ENCODE data around the gene TMEM80. TPM values are rescaled to one million over a fixed set of nuclear protein-coding genes. Genes with fewer than 3 reads are reported as not detected.

The TMEM80 gene
- total RNA-seq, 1 experiment from 2014 or later: 10.8 TPM

DNA sequence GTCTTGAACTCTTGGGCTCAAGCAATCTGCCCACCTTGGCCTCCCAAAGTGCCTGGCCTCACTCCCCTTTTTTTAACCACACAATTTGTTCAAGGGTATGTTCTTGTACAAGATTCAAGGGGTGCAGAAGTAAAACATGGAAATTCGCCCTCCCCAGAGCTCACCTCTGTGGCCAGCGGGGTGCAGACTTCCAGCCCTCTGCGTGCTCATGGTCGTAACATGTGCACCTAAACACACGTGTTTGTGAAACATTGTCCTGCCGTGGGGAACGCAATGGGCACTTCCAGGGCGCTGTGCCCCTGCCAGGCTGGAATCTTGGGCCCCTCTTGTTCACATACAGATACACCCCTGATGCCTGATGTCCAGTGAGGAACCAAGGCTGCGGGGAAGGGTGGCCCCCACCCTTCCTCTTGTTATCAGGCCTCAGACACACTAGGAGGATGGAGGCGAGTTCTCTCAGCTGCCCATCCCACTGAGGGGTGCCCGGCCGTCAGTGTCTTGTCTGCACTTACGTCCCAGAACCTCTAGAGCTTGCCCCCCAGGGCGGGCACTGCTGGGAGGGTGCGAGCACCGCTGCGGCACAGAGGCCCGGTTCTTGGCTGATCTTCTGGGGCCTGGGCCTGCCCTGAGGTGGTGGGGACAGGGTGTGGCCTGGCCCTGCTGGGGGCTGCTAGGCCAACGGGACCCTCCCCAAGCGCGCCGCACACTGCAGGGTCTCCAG lies 6.3 kb downstream of the TMEM80 start:
- TF ChIP-seq EZH2phosphoT487 (IDR thresholded peaks at IDR 0.05; ENCODE audit: borderline replicate concordance, low read length) (no peak), EZH2 (IDR thresholded peaks at IDR 0.05; ENCODE audit: low read length, unreplicated experiment) (no peak)
- TF ChIP-seq, protein P1, sequence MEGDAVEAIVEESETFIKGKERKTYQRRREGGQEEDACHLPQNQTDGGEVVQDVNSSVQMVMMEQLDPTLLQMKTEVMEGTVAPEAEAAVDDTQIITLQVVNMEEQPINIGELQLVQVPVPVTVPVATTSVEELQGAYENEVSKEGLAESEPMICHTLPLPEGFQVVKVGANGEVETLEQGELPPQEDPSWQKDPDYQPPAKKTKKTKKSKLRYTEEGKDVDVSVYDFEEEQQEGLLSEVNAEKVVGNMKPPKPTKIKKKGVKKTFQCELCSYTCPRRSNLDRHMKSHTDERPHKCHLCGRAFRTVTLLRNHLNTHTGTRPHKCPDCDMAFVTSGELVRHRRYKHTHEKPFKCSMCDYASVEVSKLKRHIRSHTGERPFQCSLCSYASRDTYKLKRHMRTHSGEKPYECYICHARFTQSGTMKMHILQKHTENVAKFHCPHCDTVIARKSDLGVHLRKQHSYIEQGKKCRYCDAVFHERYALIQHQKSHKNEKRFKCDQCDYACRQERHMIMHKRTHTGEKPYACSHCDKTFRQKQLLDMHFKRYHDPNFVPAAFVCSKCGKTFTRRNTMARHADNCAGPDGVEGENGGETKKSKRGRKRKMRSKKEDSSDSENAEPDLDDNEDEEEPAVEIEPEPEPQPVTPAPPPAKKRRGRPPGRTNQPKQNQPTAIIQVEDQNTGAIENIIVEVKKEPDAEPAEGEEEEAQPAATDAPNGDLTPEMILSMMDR (conservative IDR thresholded peaks at IDR 0.05; ENCODE audit: low read depth, low read length): no peak
- no peak for DNase-seq
- no peaks in the 10 kb centered on the region; the same call in 1 of the 2 replicates for H3K36me3 ChIP-seq (ENCODE audit: low read depth, low read length)
- peaks cover 42% of the 10 kb centered on the region for H3K4me1 ChIP-seq (ENCODE audit: insufficient read depth, low read length)
- no peaks in the 10 kb centered on the region for H3K9me3 ChIP-seq (ENCODE audit: low read length)
- H3F3A ChIP-seq (ENCODE audit: low read length, unreplicated experiment): no peaks in the 10 kb centered on the region
- peaks cover 40% of the 10 kb centered on the region for H3K79me2 ChIP-seq (ENCODE audit: low read length)
- intact Hi-C loops (cut with micrococcal nuclease): no loop called here
- H4K20me1 ChIP-seq (ENCODE audit: low read length): no peaks in the 10 kb centered on the region
- no peak overlapping the region for H3K27ac ChIP-seq (ENCODE audit: low read length)
- no peaks in the 10 kb centered on the region for H3K27me3 ChIP-seq (ENCODE audit: low read length)
- no peak overlapping the region for H3K4me3 ChIP-seq (ENCODE audit: low read length)
- ATAC-seq: no peak
- H3K9ac ChIP-seq (ENCODE audit: low read length): no peak overlapping the region
- ChIA-PET POLR2A (ENCODE audit: unreplicated experiment) (no interaction called here), CTCF (no interaction called here)
- no peak overlapping the region for H3K4me2 ChIP-seq (ENCODE audit: low read length)
- BruUV-seq (replicated peaks): no TSS peak
- no peaks in the 10 kb centered on the region for H3K9me2 ChIP-seq (replicated peaks; ENCODE audit: low read length)
- H2AFZ ChIP-seq (ENCODE audit: low read length): no peak overlapping the region

DNA sequence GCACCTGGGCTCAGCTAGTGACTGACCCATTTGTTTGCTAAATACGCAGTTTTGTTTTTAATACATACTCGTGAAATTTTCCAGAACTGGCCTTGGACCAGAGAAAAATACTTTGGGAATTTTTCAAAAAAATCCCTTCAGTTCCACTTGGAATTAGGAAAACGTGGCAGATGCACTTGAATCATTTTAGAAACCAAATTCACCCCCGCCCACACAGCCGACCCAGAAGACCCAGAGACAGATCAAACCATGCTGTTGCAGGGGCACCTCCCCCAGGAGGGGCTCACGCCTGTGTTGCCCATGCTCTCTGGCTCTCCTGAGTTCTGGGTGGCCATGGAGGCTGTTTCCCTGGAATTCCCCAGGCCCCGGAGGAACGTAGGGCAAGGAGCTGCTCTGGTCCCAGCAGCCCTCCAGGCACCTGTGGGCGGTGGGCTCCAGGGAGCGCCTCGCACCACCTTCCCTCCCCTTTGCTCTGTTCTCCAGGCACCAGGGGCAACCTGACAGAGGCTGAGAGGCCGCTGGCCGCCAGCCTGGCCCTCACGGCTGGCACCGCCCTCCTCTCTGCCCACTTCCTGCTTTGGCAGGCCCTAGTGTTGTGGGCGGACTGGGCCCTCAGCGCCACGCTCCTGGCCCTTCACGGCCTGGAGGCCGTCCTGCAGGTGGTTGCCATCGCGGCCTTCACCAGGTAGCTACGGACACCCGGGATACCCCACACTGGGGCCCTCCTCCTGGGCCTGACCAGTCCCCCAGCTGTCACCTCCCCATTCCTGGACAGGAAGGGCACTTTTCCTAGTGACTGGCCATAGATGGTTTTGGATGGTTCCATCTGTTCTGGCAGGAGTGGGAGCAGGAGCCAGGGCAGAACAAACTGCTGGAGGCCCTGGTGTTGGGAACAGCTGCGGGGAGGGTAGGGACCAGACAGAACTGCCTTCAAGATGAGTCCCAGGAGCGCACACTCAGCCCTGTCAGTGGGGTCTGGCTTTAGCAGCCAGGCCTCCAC lies 7.1 kb downstream of the TMEM80 start:
- ChIA-PET POLR2A (ENCODE audit: unreplicated experiment) (interaction anchor here (0.6 kb wide), 1 partner anchor 61 kb away, joined by 3 read pairs; no protein-coding TSS in a partner anchor), CTCF (interaction anchor here (0.5 kb wide), 1 partner anchor 40 kb away, joined by 3 read pairs; no protein-coding TSS in a partner anchor)
- no peaks in the 10 kb centered on the region; the same call in 1 of the 2 replicates for H3K36me3 ChIP-seq (ENCODE audit: low read depth, low read length)
- DNase-seq (peak; percentile 49), ATAC-seq (peak; percentile 25)
- intact Hi-C loops (cut with micrococcal nuclease): no loop called here
- BruUV-seq (replicated peaks): no TSS peak
- no peaks in the 10 kb centered on the region for H4K20me1 ChIP-seq (ENCODE audit: low read length)
- no peak overlapping the region for H3K9ac ChIP-seq (ENCODE audit: low read length)
- no peaks in the 10 kb centered on the region for H3K9me3 ChIP-seq (ENCODE audit: low read length)
- 0 out of 2 replicates have a peak overlapping the region, but pooled peaks have one; percentile 19 for H3K27ac ChIP-seq (ENCODE audit: low read length)
- H3K4me2 ChIP-seq (ENCODE audit: low read length): peak overlapping the region; percentile 27
- H2AFZ ChIP-seq (ENCODE audit: low read length): no peak overlapping the region
- no peak for TF ChIP-seq EZH2phosphoT487 (IDR thresholded peaks at IDR 0.05; ENCODE audit: borderline replicate concordance, low read length)
- TF ChIP-seq EZH2 (IDR thresholded peaks at IDR 0.05; ENCODE audit: low read length, unreplicated experiment): no peak
- TF ChIP-seq, protein P1 (conservative IDR thresholded peaks at IDR 0.05; ENCODE audit: low read depth, low read length): no peak
- H3K9me2 ChIP-seq (replicated peaks; ENCODE audit: low read length): no peaks in the 10 kb centered on the region
- H3K27me3 ChIP-seq (ENCODE audit: low read length): no peaks in the 10 kb centered on the region
- H3K4me1 ChIP-seq (ENCODE audit: insufficient read depth, low read length): peaks cover 42% of the 10 kb centered on the region
- peaks cover 40% of the 10 kb centered on the region for H3K79me2 ChIP-seq (ENCODE audit: low read length)
- H3K4me3 ChIP-seq (ENCODE audit: low read length): no peak overlapping the region
- H3F3A ChIP-seq (ENCODE audit: low read length, unreplicated experiment): no peaks in the 10 kb centered on the region

All from PC-3 (cell line).